HG03039 (cell line): Measurements from ENCODE around the gene MED27.

ENCODE experiments used
- ATAC-seq: cut with Tn5 transposase; IDR thresholded peaks from one replicate; pipeline ENCODE4 v1.9.1; 2021; ENCODE audit warnings: mild to moderate bottlenecking, moderate library complexity; ENCODE audit not compliant: unreplicated experiment

The MED27 gene

DNA sequence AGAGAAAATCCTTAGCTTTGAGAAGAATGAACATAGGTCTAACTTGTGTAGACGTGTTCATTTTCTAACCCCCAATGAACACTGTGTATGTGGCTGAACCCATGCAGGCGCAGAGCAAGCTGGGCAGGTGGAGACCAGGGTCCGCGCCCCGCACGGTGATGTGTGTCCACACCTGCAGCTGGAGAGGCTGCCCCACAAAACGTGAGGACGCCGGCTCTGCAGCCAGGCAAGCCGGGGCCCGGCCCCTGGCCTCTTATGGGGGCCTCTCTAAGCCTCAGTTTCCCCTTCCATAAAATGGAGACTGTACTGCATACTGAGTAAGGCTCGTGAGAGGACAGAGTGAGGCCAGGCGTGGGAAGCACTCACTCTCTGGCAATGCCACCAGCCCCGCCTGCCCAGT lies 215.1 kb downstream of the MED27 start:
- ATAC-seq, result no peak

DNA sequence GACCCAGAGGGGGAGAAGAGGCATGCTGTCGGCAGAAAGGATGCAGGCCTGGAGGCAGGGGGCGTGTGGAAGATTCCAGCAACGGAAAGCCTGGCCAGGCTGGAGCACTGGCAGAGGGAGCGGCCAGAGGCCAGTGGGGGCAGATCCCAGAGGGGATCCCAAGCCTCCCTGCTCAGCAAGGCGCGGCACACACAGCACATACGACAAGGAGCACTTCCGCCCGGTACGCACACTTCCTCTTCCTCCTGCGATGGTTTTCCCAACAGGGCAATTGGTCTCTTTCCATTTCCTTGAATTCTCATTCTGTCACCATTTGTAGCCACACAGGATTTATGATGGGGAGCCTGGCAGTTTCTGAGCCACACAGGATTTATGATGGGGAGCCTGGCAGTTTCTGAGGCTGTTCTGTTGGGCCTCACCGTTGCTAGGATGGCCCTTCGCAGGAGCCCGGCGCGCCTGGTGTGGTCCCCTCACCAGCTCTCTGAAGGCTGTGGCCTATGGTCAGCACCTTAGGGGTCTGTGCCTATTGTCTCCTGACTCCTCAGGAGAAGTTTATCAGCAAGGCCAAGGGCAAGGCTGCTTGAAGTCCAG lies 216.3 kb downstream of the MED27 start:
- ATAC-seq, result no peak

DNA sequence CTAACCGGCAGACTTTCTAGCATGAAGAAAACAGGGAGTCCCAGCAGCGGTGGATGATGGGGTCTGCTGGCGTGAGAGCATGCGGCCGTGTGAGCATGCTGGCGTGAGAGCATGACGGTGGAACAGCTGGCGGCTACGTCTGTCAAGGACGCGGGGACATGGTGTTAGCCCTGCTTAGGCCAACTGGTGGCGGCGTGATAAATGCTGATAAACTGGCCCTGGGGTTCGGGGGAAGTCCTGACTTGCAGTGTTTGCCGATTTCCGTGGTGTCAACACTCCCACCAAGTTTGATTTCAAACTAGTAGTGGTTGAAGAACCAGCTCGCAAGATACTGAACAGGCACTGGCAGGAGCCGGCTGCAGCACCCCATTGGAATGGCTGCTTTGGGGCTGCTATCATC lies 217.4 kb downstream of the MED27 start:
- ATAC-seq, result no peak

DNA sequence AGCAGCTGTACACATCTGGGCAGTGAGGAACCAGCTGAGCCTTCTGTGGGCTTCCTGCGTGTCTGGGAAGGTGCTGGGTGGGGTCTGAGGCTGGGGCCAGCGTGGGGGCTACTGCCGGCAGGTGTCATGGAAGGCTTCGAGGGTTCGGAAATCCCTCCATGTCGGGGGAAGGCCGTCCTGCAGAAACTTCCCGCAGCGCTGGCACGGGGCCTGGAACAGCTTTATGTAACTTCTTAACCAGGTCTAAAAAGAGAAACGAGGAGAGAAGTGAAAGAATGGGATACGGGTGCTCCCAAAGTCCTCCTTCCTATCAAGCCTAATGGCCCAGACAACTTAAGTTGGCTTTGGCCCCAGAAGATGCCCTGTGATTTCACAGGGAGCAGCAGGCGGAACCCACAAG lies 219.2 kb downstream of the MED27 start:
- no peak for ATAC-seq

- no peak for ATAC-seq
These were observed 221.5 kb downstream of the MED27 start for GRCh38 chr9:131858147-131858546.

DNA sequence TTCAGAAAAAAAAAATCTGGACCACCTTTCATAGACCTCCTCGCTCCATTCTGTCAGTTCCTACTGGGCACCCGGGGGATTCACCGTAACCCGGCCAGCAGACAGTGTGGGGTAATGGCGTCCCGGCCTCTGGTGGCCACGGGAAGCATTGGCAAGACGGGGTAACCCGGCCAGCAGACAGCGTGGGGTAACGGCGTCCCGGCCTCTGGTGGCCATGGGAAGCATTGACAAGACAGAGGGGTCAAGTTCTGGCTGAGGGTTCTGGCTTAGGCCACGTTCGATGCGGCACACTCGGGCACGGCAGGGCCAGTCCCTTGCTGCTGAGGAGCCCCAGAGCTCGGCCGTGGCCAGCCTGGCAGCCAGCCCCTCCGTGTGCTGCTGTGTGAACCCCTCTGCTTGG lies 223.6 kb downstream of the MED27 start:
- no peak for ATAC-seq

DNA sequence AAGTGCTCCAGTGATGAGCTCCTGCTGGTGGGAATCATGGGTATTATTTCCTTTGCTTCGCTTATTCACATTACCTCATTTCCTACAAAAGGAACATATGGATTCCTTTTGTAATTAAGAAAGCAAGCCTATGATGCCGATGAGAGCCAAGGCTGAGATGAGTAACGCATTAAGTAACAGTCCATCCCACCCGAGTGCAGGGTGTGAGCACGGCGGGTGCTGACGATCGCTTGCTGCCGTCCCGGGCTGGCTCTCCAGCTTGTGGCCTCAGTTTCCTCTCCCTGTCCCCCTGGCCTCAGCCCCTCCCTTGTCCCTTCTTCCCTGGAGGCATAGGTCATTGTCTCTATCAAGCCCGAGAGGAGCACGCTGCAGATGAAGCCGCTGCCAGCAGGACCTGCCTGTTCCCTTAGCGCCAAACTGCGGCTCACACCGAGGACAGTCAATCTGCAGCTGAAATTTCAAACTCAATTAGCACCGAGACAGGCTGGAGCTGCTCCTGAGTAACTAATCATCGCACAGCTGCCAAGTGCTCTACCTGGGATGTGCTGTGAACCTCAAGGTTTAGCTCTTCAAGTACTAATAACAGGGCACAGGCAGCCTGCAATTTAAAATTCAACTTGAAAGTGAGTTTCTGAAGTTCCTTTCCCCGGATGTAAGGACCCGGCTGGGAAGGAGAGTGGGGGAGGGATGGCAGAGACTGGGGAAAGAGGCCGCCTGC lies 224.6 kb downstream of the MED27 start:
- no peak for ATAC-seq

GRCh38 chr9:131854334-131854733 lies 225.3 kb downstream of the MED27 start:
- ATAC-seq, result no peak

- no peak for ATAC-seq
These were observed 226.2 kb downstream of the MED27 start for GRCh38 chr9:131853434-131853833.

GRCh38 chr9:131851414-131851813 lies 228.3 kb downstream of the MED27 start:
- ATAC-seq, result no peak

- ATAC-seq, result no peak
These were observed 230.3 kb downstream of the MED27 start for GRCh38 chr9:131849391-131849790.

DNA sequence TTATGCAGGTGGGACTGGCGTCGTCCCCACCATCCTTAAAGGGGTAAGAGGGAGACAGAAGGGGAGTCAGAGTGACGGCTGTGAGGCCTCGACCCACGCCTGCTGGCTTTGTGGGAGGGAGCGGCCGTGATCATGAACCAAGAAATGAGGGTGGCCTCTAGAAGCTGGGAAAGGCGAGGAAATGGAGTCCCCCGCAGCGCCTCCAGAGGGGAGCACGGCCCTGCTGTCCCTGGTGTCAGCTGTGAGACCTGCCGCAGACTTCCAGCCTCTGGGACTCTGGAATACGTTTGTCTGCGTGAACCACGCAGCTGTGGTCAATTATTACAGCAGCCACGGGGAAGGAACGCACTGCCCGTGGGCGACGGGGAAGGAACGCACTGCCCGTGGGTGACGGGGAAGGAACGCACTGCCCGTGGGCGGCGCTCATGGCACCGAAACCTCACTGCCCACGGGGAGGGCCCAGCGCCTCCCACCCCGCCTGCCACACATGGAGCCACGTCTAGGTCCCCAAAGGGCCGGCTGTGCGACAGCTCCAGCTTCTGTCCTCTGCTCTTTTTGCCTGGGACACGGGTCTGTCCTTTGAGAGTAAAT lies 231.0 kb downstream of the MED27 start:
- ATAC-seq, result no peak

DNA sequence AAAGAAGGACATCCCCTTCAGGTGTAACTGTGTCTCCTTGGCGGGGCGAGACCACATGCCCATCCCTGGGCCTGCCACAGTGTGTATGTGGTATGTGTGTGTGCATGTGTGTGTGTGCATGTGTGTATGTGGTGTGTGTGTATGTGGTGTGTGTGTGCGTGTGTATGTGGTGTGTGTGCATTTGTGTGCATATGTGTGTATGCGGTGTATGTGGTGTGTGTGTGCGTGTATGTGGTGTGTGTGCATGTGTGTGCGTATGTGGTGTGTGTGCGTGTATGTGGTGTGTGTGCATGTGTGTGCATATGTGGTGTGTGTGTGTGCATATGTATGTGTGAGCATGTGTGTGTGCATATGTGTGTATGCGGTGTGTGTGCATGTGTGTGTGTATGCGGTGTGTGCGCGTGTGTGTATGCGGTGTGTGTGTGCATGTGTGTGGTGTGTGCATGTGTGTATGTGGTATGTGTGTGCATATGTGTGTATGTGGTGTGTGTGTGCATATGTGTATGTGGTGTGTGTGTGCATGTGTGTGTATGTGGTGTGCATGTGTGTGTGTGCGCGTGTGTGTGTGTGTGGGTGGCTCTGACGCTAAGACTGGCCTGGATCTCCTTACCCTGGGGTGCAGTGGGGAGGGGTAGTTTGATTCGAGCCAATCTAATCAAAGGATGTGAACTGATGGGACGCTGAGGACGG lies 231.9 kb downstream of the MED27 start:
- ATAC-seq, result no peak

DNA sequence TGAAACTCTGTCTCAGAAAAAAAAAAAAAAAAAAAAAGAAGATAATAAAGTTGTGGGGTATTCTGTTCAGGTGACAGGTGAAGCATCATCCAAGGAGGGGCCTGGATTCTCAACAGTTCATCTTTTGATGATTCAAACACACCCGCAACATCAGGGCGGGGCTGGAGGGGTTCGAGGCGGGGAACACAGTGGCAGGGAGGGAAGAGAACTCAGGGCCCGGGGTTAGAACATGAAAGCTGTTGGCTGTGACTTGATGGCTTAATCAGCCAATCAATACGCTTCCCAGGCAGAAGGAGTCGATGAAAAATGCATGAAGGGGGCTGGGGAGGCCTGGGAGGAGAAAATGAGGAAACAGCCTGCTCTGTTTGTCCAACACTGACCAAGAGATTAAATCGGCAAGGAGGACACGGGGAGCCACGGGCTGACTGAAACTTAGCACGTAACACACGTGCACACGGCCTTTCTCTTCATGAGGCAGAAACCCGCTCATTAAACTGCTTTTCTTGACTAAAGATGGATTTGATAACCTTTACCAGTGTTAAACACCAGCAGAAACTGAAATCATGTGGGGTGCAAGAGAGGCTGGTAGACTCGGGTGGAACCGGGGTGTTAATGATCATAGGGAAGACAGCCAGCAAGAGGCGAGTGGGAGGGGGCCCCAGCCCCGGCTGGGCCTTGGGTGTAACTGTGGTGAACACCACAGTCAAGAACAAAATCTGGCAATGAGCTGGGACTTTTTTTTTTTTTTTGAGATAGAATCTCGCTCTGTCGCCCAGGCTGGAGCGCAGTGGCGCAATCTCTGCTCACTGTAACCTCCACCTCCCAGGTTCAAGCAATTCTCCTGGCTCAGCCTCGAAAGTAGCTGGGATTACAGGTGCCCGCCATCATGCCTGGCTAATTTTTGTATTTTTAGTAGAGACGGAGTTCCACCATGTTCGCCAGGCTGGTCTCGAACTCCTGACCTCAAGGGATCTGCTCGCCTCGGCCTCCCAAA lies 234.1 kb downstream of the MED27 start:
- no peak for ATAC-seq

- no peak for ATAC-seq
These were observed 234.9 kb downstream of the MED27 start for GRCh38 chr9:131844745-131845118.

DNA sequence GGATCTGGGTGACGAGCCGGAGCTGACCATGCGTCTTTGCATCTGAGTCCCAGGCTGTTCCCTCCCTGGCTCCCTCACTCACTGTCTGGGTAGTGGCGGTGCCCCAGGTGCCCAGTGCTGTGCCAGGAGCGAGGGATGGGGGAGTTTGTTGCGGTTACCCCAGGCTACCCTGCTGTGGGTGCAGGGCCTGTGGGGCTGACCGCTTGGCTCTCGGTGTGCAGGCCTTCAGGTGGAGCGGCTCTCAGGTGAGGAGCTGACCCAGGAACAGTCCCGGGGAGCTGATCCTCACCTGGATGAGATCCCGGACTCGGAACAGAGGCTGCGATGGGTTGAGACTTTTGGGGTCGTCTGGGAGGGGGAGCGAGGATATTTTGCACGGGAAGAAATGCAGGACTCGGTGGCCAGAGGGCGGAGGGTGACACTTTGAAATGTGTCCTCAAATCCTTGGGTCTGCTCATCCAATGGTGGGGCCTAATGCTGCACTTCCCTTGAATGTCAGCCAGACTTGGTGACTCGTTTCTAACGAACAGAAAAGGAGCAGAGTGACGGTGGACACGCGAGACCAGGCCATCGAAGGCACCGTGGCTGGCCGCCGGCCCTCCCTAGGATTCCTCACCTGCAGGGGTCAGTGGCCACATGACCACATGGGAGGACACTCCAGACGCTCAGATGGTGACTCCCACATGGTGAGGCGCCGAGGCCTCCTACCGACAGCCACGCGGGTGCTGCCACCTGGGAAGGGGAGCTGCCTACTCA lies 235.5 kb downstream of the MED27 start:
- ATAC-seq, result no peak

DNA sequence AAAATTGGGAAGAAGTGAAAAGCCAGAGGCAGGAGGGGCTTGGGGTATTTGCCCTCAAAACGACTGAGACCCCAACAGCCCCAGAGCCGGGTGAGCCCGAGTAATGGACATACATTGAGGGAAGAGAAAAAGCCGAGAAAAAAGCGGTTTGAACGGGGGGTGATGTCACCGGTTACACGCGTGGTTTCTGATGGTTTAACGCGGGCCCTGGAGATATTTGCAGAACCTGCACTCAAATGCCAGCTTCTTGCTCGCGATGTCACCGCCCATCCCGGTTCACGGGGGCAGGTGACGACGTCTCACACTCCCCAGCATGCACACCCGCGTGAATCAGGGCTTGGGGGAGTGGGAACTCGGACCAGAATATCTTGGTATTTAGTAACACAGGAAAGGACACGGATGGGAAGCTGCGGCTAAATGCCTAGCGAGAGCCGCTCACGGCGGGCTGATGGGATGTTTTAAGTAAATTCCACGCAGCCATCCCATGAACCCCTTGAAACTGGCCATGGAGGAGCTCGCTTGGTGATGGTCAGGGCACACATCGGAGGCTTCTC lies 237.8 kb downstream of the MED27 start:
- no peak for ATAC-seq

GRCh38 chr9:131840751-131841702 lies 238.6 kb downstream of the MED27 start:
- ATAC-seq, result no peak

DNA sequence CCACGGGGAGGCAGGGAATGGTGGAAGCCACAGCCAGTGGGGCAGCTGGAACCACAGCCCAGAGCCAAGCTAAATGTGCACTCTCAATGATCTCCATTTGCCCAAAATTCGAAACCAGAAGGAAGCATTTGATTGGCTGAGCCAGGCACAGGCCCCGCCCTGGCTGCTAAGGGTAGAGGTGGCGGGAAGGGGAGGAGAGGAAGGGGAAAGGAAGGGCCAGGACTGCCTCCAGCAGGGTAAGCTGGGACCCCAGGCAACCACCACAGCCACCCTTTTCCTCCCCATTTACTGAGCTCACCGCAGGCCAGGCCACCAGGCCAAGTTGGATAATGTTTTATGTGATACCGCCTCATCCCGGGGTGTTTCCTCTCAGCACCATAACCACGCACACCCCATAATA lies 239.4 kb downstream of the MED27 start:
- ATAC-seq, result no peak
